Activated B cell treated with CpG ODN at 0.5 μM for 24 hours (primary cell): ENCODE results near the gene DOK3. TPM values are rescaled to one million over a fixed set of nuclear protein-coding genes. Genes with fewer than 3 reads are reported as not detected.

Experiments used
- ATAC-seq: fragments of 200-7000 bp; cut with Tn5 transposase; one replicate; pipeline ENCODE4 v1.10.0; 2021; ENCODE audit warnings: low read depth, mild to moderate bottlenecking, moderate library complexity
- CTCF ChIA-PET: fragments of 350-600 bp; sonication (Branson Sonifier 250); formaldehyde crosslinking; loops from one replicate; lab custom pipeline; 2021; ENCODE audit warnings: antibody characterized with exemption; lab: Charles Lee
- POLR2A ChIA-PET: fragments of 350-600 bp; sonication (Branson Sonifier 250); formaldehyde crosslinking; loops from one replicate; lab custom pipeline; 2021; ENCODE audit warnings: antibody characterized with exemption; lab: Charles Lee
- DNase-seq: peaks from one replicate; pipeline ENCODE4 v3.0.0; 2022
- H3K27ac Mint-ChIP-seq: one replicate; pipeline ENCODE4 v1.8.0; 2020; ENCODE audit warnings: mixed read lengths
- H3K27me3 Mint-ChIP-seq: one replicate; pipeline ENCODE4 v1.8.0; 2021; ENCODE audit warnings: mixed read lengths
- H3K36me3 Mint-ChIP-seq: one replicate; pipeline ENCODE4 v1.8.0; 2021; ENCODE audit warnings: low read depth, mixed read lengths
- H3K4me1 Mint-ChIP-seq: one replicate; pipeline ENCODE4 v1.8.0; 2021; ENCODE audit warnings: mixed read lengths
- H3K4me3 Mint-ChIP-seq: one replicate; pipeline ENCODE4 v1.8.0; 2020; ENCODE audit warnings: mild to moderate bottlenecking, mixed read lengths
- H3K9me3 Mint-ChIP-seq: one replicate; pipeline ENCODE4 v1.8.0; 2020; ENCODE audit warnings: mixed read lengths
- intact Hi-C: fragments of 100-400 bp; cut with micrococcal nuclease; formaldehyde crosslinking; loops from one replicate; pipeline ENCODE4 v1.15.1; 2024
- total RNA-seq: library from RNA; stranded (reverse); gene quantifications from 2 replicates; pipeline ENCODE4 v1.2.3, GENCODE V29; 2022
- TF ChIP-seq, protein P1 (sequence below): fragments of 200-600 bp; IDR thresholded peaks from one replicate; pipeline ENCODE4 v1.8.0; 2022; ENCODE audit warnings: antibody characterized with exemption, mild to moderate bottlenecking

Gene DOK3
- total RNA-seq, 1 donor from 2014 or later, result 88.5 TPM

GRCh38 chr5:177524941-177525655 is 15.5 kb upstream of the DOK3 start:
- DNase-seq (no peak), ATAC-seq (no peak)
- TF ChIP-seq, protein P1, sequence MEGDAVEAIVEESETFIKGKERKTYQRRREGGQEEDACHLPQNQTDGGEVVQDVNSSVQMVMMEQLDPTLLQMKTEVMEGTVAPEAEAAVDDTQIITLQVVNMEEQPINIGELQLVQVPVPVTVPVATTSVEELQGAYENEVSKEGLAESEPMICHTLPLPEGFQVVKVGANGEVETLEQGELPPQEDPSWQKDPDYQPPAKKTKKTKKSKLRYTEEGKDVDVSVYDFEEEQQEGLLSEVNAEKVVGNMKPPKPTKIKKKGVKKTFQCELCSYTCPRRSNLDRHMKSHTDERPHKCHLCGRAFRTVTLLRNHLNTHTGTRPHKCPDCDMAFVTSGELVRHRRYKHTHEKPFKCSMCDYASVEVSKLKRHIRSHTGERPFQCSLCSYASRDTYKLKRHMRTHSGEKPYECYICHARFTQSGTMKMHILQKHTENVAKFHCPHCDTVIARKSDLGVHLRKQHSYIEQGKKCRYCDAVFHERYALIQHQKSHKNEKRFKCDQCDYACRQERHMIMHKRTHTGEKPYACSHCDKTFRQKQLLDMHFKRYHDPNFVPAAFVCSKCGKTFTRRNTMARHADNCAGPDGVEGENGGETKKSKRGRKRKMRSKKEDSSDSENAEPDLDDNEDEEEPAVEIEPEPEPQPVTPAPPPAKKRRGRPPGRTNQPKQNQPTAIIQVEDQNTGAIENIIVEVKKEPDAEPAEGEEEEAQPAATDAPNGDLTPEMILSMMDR, result no peak
- ChIA-PET CTCF (no interaction called here), POLR2A (no interaction called here)
- H3K4me3 Mint-ChIP-seq, result no peak overlapping the region
- H3K4me1 Mint-ChIP-seq, result peaks cover 9% of the 10 kb centered on the region
- peaks cover 33% of the 10 kb centered on the region for H3K36me3 Mint-ChIP-seq
- H3K27ac Mint-ChIP-seq, result no peak overlapping the region
- H3K27me3 Mint-ChIP-seq, result no peaks in the 10 kb centered on the region
- H3K9me3 Mint-ChIP-seq, result no peaks in the 10 kb centered on the region
- intact Hi-C loops, result no loop called here

GRCh38 chr5:177524539-177524900 is 14.9 kb upstream of the DOK3 start:
- H3K27me3 Mint-ChIP-seq, result no peaks in the 10 kb centered on the region
- POLR2A ChIA-PET, result no interaction called here
- H3K4me3 Mint-ChIP-seq, result no peak overlapping the region
- intact Hi-C loops, result no loop called here
- peaks cover 14% of the 10 kb centered on the region for H3K4me1 Mint-ChIP-seq
- H3K27ac Mint-ChIP-seq, result no peak overlapping the region
- ATAC-seq (no peak), DNase-seq (no peak)
- TF ChIP-seq, protein P1, result no peak
- CTCF ChIA-PET, result no interaction called here
- peaks cover 37% of the 10 kb centered on the region for H3K36me3 Mint-ChIP-seq
- H3K9me3 Mint-ChIP-seq, result no peaks in the 10 kb centered on the region

DNA sequence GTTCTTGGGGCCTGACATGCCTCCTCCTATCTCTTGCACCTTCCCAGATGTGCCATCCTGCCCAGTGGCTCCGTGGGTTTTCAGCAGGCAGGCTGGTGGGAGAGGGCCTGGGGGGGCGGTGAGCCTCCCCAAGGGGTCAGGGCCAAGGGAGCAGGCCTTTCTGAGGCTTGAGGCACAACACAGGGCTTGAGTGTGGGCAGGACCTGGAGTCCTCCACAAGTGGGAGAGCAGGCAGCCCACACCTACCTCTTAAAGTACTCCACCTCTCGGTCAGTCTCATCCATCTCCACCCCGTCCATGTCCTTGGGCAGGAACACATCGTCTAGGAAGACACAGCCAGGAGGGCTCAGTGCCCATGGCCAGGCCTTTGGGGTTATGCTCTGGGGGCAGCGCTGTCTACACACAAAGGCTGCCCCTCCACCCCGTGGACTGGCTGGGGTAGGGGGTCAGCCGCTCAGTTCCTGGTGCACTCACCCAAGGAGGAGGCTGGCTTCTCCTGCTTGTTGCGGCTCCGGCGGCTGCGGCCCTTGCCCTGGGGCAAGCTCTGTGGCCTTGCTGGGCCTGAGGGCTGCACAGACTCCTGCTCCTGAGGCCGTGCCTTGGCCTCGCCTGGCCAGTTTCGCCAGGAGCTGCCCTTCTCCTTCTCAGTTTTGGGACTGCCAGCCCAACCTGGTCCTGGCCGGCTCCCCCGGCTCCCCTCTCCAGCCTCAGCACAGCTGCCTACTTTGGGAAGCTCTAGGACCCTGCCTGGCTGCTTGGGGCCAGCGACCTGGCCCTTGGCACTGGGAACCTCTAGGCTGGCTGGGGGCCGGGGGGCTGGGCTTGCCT is 14.3 kb upstream of the DOK3 start:
- no peak for ATAC-seq
- Mint-ChIP-seq H3K4me3 (no peak overlapping the region), H3K9me3 (no peaks in the 10 kb centered on the region), H3K36me3 (peaks cover 42% of the 10 kb centered on the region), H3K27ac (no peak overlapping the region), H3K4me1 (peaks cover 19% of the 10 kb centered on the region), H3K27me3 (no peaks in the 10 kb centered on the region)
- intact Hi-C loops, result no loop called here
- TF ChIP-seq, protein P1, result no peak
- POLR2A ChIA-PET, result no interaction called here
- CTCF ChIA-PET, result no interaction called here
- DNase-seq, result no peak

DNA sequence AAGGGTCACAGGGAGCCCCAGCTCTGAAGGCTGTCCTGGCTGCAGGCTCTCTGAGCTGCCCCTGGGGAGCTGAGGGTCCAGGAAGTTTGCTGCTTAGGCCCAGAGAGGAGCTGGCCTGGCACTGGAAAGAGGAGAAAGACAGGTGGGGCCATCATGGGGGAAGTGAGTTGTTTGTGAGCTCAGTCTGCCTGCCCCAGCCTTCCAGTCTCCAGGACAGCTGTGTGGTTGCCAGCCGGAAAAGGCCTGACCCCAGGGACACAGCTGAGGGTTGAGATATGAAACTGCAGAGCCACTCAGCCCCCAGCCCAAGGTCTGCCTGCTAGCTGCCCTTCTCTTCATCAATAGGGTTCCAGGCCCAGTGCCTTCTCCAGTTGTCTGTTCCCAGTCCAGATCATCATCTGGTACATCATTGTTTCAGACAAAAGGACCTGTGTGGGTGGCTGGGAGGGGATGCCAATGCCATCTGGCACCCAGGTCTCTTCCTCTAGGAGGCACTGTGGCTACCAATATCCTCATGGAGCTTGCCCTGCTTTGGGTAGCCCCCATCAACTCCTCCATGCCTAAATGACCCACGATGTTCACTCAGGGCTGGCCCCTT is 11.4 kb upstream of the DOK3 start:
- ATAC-seq (no peak), DNase-seq (no peak)
- TF ChIP-seq, protein P1, result no peak
- H3K4me1 Mint-ChIP-seq, result peaks cover 32% of the 10 kb centered on the region
- intact Hi-C loops, result no loop called here
- no peak overlapping the region for H3K4me3 Mint-ChIP-seq
- H3K9me3 Mint-ChIP-seq, result no peaks in the 10 kb centered on the region
- no peak overlapping the region for H3K27ac Mint-ChIP-seq
- POLR2A ChIA-PET, result interaction anchor here (1.8 kb wide), 1 partner anchor 12 kb away, joined by 5 read pairs; no protein-coding TSS in a partner anchor
- no peaks in the 10 kb centered on the region for H3K27me3 Mint-ChIP-seq
- CTCF ChIA-PET, result interaction anchor here (1.0 kb wide), 1 partner anchor 10 kb away, joined by 3 read pairs; no protein-coding TSS in a partner anchor
- peaks cover 50% of the 10 kb centered on the region for H3K36me3 Mint-ChIP-seq

DNA sequence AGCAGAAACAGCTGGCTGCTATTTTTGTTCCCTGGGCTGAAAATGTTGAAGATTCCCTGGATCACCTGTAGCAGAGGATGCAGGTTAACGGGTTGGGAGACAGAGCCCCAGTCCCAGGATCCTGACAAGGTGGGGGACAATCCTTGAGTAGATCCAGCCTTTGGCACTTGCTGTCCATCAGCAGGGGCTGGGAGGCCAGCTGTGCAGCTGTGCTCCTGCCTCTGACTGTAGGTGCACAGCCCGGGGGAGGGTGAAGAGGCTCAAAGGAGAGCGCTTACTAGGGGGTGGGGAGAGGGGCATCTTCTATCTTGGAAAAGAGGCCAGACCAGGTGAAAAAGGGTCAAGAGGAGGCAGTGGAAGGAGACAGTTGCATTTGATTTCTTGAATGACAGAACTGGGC is 10.6 kb upstream of the DOK3 start:
- Mint-ChIP-seq H3K27me3 (no peaks in the 10 kb centered on the region), H3K9me3 (no peaks in the 10 kb centered on the region), H3K27ac (no peak overlapping the region), H3K36me3 (peaks cover 50% of the 10 kb centered on the region), H3K4me1 (peaks cover 40% of the 10 kb centered on the region), H3K4me3 (no peak overlapping the region)
- DNase-seq, result no peak
- CTCF ChIA-PET, result no interaction called here
- intact Hi-C loops, result no loop called here
- TF ChIP-seq, protein P1, result no peak
- POLR2A ChIA-PET, result no interaction called here
- ATAC-seq, result no peak
